H9 (cell line): ENCODE data around the gene FBXW9. TPM values are rescaled to one million over a fixed set of nuclear protein-coding genes. Genes with fewer than 3 reads are reported as not detected.
A peak's percentile ranks its signal among the peaks of the same experiment; 100 is the strongest.
"Not testable (repeated sequence)": the region's sequence is repeated elsewhere in the genome, so short reads cannot be mapped to it uniquely, and the experiment has no call there.

Experiments used
- DNase-seq: peaks from one replicate; pipeline ENCODE4 v3.0.0-alpha.2; 2017
- H2AFZ ChIP-seq: one replicate; pipeline ENCODE4 v1.6.1; 2013; ENCODE audit warnings: mild to moderate bottlenecking, low read length, control low read depth, moderate library complexity
- H2AK5ac ChIP-seq: 2 replicates; pipeline ENCODE4 v1.6.1; 2013; ENCODE audit warnings: low read length, control low read depth, mixed read lengths; ENCODE audit not compliant: insufficient read length
- H2BK120ac ChIP-seq: one replicate; pipeline ENCODE4 v1.6.1; 2013; ENCODE audit warnings: low read depth, mild to moderate bottlenecking, low read length, control low read depth, inconsistent platforms; ENCODE audit not compliant: poor library complexity, severe bottlenecking
- H2BK12ac ChIP-seq: 2 replicates; pipeline ENCODE4 v1.6.1; 2013; ENCODE audit warnings: low read length, control low read depth, mixed read lengths, low read depth; ENCODE audit not compliant: insufficient read length
- H2BK15ac ChIP-seq: 2 replicates; pipeline ENCODE4 v1.6.1; 2013; ENCODE audit warnings: low read depth, low read length, control low read depth
- H2BK20ac ChIP-seq: one replicate; pipeline ENCODE4 v1.6.1; 2013; ENCODE audit warnings: low read depth, mild to moderate bottlenecking, low read length, control low read depth, inconsistent platforms; ENCODE audit not compliant: poor library complexity, severe bottlenecking
- H2BK5ac ChIP-seq: 2 replicates; pipeline ENCODE4 v1.6.1; 2013; ENCODE audit warnings: low read length, control low read depth, mixed read lengths; ENCODE audit not compliant: insufficient read length
- H3K14ac ChIP-seq: 2 replicates; pipeline ENCODE4 v1.6.1; 2013; ENCODE audit warnings: low read length, control low read depth; ENCODE audit not compliant: insufficient read depth
- H3K18ac ChIP-seq: 2 replicates; pipeline ENCODE4 v1.6.1; 2013; ENCODE audit warnings: low read depth, mild to moderate bottlenecking, mixed read lengths, low read length, control low read depth; ENCODE audit not compliant: insufficient read length
- H3K23ac ChIP-seq: 2 replicates; pipeline ENCODE4 v1.6.1; 2013; ENCODE audit warnings: low read length, control low read depth, mixed read lengths, low read depth; ENCODE audit not compliant: insufficient read length
- H3K23me2 ChIP-seq: 2 replicates; pipeline ENCODE4 v1.6.1; 2013; ENCODE audit warnings: low read depth, mild to moderate bottlenecking, mixed read lengths, low read length, control low read depth; ENCODE audit not compliant: insufficient read length, poor library complexity, severe bottlenecking
- H3K27ac ChIP-seq: 2 replicates; pipeline ENCODE4 v1.5.1; 2013; ENCODE audit warnings: low read length, control low read depth, mixed read lengths, low read depth; ENCODE audit not compliant: insufficient read length
- H3K27me3 ChIP-seq: 2 replicates; pipeline ENCODE4 v1.6.1; 2013; ENCODE audit warnings: low read length, control low read depth, inconsistent platforms; ENCODE audit not compliant: insufficient read depth
- H3K4ac ChIP-seq: 2 replicates; pipeline ENCODE4 v1.6.1; 2013; ENCODE audit warnings: low read depth, mild to moderate bottlenecking, control low read depth, inconsistent platforms, low read length, moderate library complexity
- H3K4me1 ChIP-seq: 2 replicates; pipeline ENCODE4 v1.6.1; 2013; ENCODE audit warnings: low read length, control low read depth, inconsistent platforms; ENCODE audit not compliant: insufficient read depth
- H3K4me2 ChIP-seq: 2 replicates; pipeline ENCODE4 v1.6.1; 2013; ENCODE audit warnings: low read length, control low read depth, mixed read lengths; ENCODE audit not compliant: insufficient read length, insufficient read depth
- H3K56ac ChIP-seq: 2 replicates; pipeline ENCODE4 v1.6.1; 2013; ENCODE audit warnings: low read depth, mild to moderate bottlenecking, mixed read lengths, low read length, control low read depth; ENCODE audit not compliant: insufficient read length
- H3K79me1 ChIP-seq: 2 replicates; pipeline ENCODE4 v1.6.1; 2013; ENCODE audit warnings: low read depth, mild to moderate bottlenecking, moderate library complexity, low read length, control low read depth, inconsistent platforms; ENCODE audit not compliant: insufficient read depth, poor library complexity, severe bottlenecking
- H3K79me2 ChIP-seq: 2 replicates; pipeline ENCODE4 v1.6.1; 2013; ENCODE audit warnings: low read length, control low read depth, inconsistent platforms; ENCODE audit not compliant: insufficient read depth
- H3K9ac ChIP-seq: 2 replicates; pipeline ENCODE4 v1.6.1; 2013; ENCODE audit warnings: low read length, control low read depth, mixed read lengths; ENCODE audit not compliant: insufficient read length; ENCODE audit errors: extremely low read depth
- H3K9me3 ChIP-seq: one replicate; pipeline ENCODE4 v1.6.1; 2013; ENCODE audit warnings: low read depth, low read length, inconsistent platforms; ENCODE audit not compliant: control insufficient read depth
- H3T11ph ChIP-seq: one replicate; pipeline ENCODE4 v1.6.1; 2013; ENCODE audit warnings: mild to moderate bottlenecking, low read length, control low read depth, inconsistent platforms
- H4K20me1 ChIP-seq: one replicate; pipeline ENCODE4 v1.6.1; 2013; ENCODE audit not compliant: control insufficient read depth, insufficient read length, insufficient read depth
- H4K5ac ChIP-seq: 2 replicates; pipeline ENCODE4 v1.6.1; 2013; ENCODE audit warnings: low read depth, mild to moderate bottlenecking, mixed read lengths, low read length, control low read depth; ENCODE audit not compliant: insufficient read length
- H4K8ac ChIP-seq: replicated peaks from 2 replicates; pipeline ENCODE4 v1.6.1; 2013; ENCODE audit warnings: low read length, control low read depth, mixed read lengths, low read depth; ENCODE audit not compliant: insufficient read length
- H4K91ac ChIP-seq: 2 replicates; pipeline ENCODE4 v1.6.1; 2013; ENCODE audit warnings: low read depth, mild to moderate bottlenecking, moderate library complexity, mixed read lengths, low read length, control low read depth; ENCODE audit not compliant: insufficient read length
- H3K27ac Mint-ChIP-seq, 3 experiments: 2 replicates in 2 of 3; 3 replicates in 1 of 3; pipeline ENCODE4 v1.8.0; 2020 to 2021; ENCODE audit warnings: mixed read lengths in 3 of 3, mild to moderate bottlenecking in 1 of 3, moderate library complexity in 1 of 3
- H3K27me3 Mint-ChIP-seq: 2 replicates; pipeline ENCODE4 v1.8.0; 2021; ENCODE audit warnings: low read depth, mild to moderate bottlenecking, moderate library complexity, mixed read lengths
- H3K36me3 Mint-ChIP-seq, 3 experiments: 2 replicates in 2 of 3; 3 replicates in 1 of 3; pipeline ENCODE4 v1.8.0; 2020 to 2021; ENCODE audit warnings: low read depth in 3 of 3, mixed read lengths in 3 of 3; ENCODE audit not compliant: insufficient read depth in 1 of 3
- H3K4me1 Mint-ChIP-seq, 2 experiments: 2 replicates each; pipeline ENCODE4 v1.8.0; 2020; ENCODE audit warnings: mixed read lengths in 2 of 2
- H3K4me3 Mint-ChIP-seq, 2 experiments: 2 replicates in 1 of 2; 3 replicates in 1 of 2; pipeline ENCODE4 v1.8.0; 2020 to 2021; ENCODE audit warnings: mild to moderate bottlenecking in 2 of 2, mixed read lengths in 2 of 2, moderate library complexity in 1 of 2
- H3K9me3 Mint-ChIP-seq, 2 experiments: 2 replicates in 1 of 2; 3 replicates in 1 of 2; pipeline ENCODE4 v1.8.0; 2020; ENCODE audit warnings: mild to moderate bottlenecking in 2 of 2, mixed read lengths in 2 of 2, moderate library complexity in 1 of 2
- WGBS: extraction: QIAGEN DNeasy Blood & Tissue Kit; methylation state at CpG from one replicate; pipeline ENCODE4 v1.1.7; 2013; ENCODE audit warnings: missing lambda C conversion rate, low lambda C conversion rate, mixed read lengths; ENCODE audit not compliant: insufficient read length; ENCODE audit errors: extremely low coverage; 5-methylcytosine and 5-hydroxymethylcytosine counted together
- total RNA-seq: library from RNA; stranded (reverse); gene quantifications from 2 replicates; pipeline ENCODE4 v1.2.1, GENCODE V29; 2021
- TF ChIP-seq, protein P1 (sequence below): fragments of 200-600 bp; sonication (generic); conservative IDR thresholded peaks from 3 replicates; pipeline ENCODE4 v1.8.0; 2021; ENCODE audit warnings: antibody characterized with exemption, mild to moderate bottlenecking

Gene FBXW9
- total RNA-seq, 1 experiment from 2014 or later, result 11.7 TPM

DNA sequence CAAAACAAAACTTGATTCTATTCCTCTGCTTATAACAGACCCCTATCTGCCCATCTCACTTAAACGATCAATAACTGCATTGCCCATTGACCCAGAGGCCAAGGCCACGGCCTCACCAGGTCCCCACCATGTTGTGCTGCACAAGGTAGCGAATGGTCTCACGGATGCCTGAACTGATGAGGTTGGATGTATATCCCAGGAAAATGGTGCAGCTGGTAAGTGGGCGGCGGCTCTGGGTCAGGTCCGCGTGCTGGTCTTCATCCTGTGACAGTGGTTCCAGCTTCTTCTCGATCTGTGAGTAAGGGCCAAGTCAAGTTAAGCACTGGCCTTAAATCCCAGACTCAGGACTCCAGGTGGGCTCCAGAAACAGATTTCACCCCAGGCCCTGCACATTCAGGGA is 16.4 kb downstream of the FBXW9 start:
- TF ChIP-seq, protein P1, sequence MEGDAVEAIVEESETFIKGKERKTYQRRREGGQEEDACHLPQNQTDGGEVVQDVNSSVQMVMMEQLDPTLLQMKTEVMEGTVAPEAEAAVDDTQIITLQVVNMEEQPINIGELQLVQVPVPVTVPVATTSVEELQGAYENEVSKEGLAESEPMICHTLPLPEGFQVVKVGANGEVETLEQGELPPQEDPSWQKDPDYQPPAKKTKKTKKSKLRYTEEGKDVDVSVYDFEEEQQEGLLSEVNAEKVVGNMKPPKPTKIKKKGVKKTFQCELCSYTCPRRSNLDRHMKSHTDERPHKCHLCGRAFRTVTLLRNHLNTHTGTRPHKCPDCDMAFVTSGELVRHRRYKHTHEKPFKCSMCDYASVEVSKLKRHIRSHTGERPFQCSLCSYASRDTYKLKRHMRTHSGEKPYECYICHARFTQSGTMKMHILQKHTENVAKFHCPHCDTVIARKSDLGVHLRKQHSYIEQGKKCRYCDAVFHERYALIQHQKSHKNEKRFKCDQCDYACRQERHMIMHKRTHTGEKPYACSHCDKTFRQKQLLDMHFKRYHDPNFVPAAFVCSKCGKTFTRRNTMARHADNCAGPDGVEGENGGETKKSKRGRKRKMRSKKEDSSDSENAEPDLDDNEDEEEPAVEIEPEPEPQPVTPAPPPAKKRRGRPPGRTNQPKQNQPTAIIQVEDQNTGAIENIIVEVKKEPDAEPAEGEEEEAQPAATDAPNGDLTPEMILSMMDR, result no peak
- peak overlapping the region; percentile 93 to 97 for H3K4me3 Mint-ChIP-seq
- Histone ChIP-seq H2BK12ac (no peak overlapping the region), H3K27ac (no peak overlapping the region), H3K79me1 (no peaks in the 10 kb centered on the region), H3K4me2 (no peak overlapping the region), H3K79me2 (no peaks in the 10 kb centered on the region), H2AFZ (no peak overlapping the region), H4K5ac (no peak overlapping the region), H3T11ph (no peak overlapping the region), H3K27me3 (no peaks in the 10 kb centered on the region), H3K56ac (no peak overlapping the region), H4K8ac (no peak overlapping the region), H3K23me2 (no peaks in the 10 kb centered on the region), H2AK5ac (no peak overlapping the region), H2BK20ac (no peak overlapping the region), H3K9me3 (no peaks in the 10 kb centered on the region), H3K4me1 (no peaks in the 10 kb centered on the region), H3K23ac (no peak overlapping the region), H3K14ac (no peak overlapping the region), H4K91ac (no peak overlapping the region), H2BK120ac (no peak overlapping the region), H3K18ac (no peak overlapping the region), H3K4ac (no peak overlapping the region), H2BK15ac (no peak overlapping the region), H2BK5ac (no peak overlapping the region), H3K9ac (no peak overlapping the region), H4K20me1 (no peaks in the 10 kb centered on the region)
- H3K27ac Mint-ChIP-seq, result no peak overlapping the region; a peak in 1 of 7 replicates
- DNase-seq, result no peak
- H3K27me3 Mint-ChIP-seq, result no peaks in the 10 kb centered on the region; the same call in 1 of the 2 replicates
- peaks cover 0 to 2% of the 10 kb centered on the region in 2 experiments; a peak in 1 of 5 replicates for H3K9me3 Mint-ChIP-seq
- peaks cover 21 to 54% (median 43%) of the 10 kb centered on the region in 3 experiments for H3K36me3 Mint-ChIP-seq
- WGBS, result no CpG with 5 or more reads among the region's 9 CpGs
- H3K4me1 Mint-ChIP-seq, result peaks cover 2 to 16% of the 10 kb centered on the region in 2 experiments; a peak in 3 of 4 replicates

DNA sequence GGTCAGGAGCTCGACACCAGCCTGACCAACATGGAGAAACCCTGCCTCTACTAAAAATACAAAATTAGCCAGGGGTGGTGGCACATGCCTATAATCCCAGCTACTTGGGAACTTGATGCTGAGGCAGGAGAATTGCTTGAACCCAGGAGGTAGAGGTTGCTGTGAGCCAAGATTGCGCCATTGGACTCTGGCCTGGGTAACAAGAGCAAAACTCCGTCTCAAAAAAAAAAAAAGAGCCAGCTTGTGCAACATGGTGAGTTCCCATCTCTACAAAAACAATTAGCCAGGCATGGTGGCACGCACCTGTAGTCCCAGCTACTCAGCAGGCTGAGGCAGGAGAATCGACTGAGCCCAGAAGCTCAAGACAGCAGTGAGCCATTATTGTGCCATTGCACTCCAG is 18.4 kb downstream of the FBXW9 start:
- H3K23ac ChIP-seq, H3K9me3 Mint-ChIP-seq, H3K4me1 ChIP-seq, H2BK120ac ChIP-seq, H3K79me1 ChIP-seq, H3K9ac ChIP-seq, H2BK5ac ChIP-seq, H4K8ac ChIP-seq, H2AFZ ChIP-seq, H3K14ac ChIP-seq, H3K4ac ChIP-seq, H2AK5ac ChIP-seq, H3T11ph ChIP-seq, H3K9me3 ChIP-seq, H3K27ac Mint-ChIP-seq, H4K91ac ChIP-seq, H3K18ac ChIP-seq, H3K56ac ChIP-seq, H4K20me1 ChIP-seq, H4K5ac ChIP-seq, H3K27me3 ChIP-seq, H3K27me3 Mint-ChIP-seq, H3K4me2 ChIP-seq, H3K27ac ChIP-seq, H2BK15ac ChIP-seq, H3K23me2 ChIP-seq, H2BK12ac ChIP-seq, H2BK20ac ChIP-seq, DNase-seq, H3K4me3 Mint-ChIP-seq, H3K79me2 ChIP-seq: not testable (repeated sequence)
- peaks cover 2 to 16% of the 10 kb centered on the region in 2 experiments; a peak in 3 of 4 replicates for H3K4me1 Mint-ChIP-seq
- WGBS, result no CpG with 5 or more reads among the region's 5 CpGs
- peaks cover 33 to 74% (median 59%) of the 10 kb centered on the region in 3 experiments for H3K36me3 Mint-ChIP-seq
